GM12801 (cell line): ENCODE measurements around the gene DTNBP1.

Experiments used
- CTCF ChIP-seq: IDR thresholded peaks from one replicate; pipeline ENCODE4 v1.5.1; 2011; ENCODE audit warnings: control low read depth; ENCODE audit not compliant: insufficient read length; ENCODE audit errors: extremely low read depth

DTNBP1 gene

DNA sequence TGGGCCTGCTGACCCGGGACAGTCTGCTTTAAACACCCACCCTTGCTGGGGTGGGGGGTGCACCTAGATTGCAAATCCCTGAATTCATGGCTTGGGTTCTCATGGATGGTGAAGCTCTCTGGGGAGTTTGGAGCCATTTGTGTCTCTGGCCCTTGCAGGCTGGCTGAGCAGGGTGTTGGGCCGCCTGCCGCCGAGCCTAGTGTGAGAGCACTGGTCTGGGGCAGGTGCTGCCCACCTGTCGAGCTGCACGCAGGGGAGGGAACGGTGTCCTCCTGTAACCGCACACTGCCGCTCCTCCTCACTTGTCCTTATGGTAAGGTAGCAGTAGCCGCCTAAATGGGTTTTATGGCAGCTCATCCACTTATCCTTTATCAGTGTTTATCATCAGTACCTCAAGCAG, 143.9 kb downstream of the DTNBP1 start:
- no peak for TF ChIP-seq CTCF

GRCh38 chr6:15518057-15518456, 144.8 kb downstream of the DTNBP1 start:
- TF ChIP-seq CTCF, result no peak

DNA sequence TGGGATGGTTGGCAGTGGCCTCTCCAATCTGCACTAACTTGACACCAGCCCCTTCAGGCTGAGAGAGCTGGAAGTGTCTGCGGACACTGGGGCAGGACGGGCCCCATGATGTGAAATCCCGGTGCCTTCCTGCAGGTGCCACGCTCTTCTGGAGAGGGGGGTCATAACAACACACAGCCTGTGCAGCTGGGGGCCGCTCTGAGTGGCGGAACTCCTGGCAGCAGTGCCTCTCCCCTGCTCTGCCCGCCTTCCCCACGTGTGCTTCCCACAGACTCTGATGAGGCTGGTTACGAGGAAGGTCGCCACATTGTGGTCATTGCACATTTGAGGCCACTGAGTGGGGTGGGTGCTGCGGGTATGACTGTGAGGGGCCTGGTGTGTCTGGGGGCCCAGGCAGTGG, 145.2 kb downstream of the DTNBP1 start:
- no peak for TF ChIP-seq CTCF

- no peak for TF ChIP-seq CTCF
Measured at GRCh38 chr6:15516923-15517560, 145.8 kb downstream of the DTNBP1 start.

GRCh38 chr6:15516378-15516777, 146.4 kb downstream of the DTNBP1 start:
- no peak for TF ChIP-seq CTCF

DNA sequence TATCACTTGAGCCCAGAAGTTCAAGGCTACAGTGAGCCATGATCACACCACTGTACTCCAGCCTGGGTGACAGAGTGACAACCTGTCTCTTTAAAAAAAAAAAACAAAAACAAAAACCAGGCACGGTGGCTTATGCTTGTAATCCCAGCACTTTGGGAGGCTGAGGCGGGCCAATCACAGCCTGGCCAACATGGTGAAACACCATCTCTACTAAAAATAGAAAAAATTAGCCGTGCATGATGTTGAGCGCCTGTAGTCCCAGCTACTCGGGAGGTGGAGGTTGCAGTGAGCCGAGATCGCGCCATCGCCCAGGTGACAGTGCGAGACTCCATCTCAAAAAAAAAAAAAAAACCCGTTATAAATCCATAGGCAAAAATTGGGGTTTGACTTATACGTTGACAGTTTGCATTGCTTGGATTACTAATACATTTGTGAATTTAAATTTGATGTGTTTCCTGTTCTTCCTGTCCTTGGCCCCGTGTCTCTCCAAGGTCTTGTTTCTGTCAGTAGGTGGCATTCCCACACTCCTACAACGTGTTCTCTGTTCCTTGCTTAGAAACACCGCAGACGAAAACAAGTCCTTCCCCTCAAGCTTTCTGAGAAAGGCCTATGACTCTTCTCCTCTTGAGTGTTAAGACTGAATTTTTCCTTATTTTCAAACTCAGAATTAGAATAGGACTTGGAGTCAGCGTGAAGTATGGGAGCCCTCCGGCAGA, 147.0 kb downstream of the DTNBP1 start:
- TF ChIP-seq CTCF, result no peak

GRCh38 chr6:15515226-15515625, 147.6 kb downstream of the DTNBP1 start:
- TF ChIP-seq CTCF, result no peak
